AG04449 (cell line): ENCODE measurements around the gene LUC7L3.

ENCODE experiments used
- CTCF ChIA-PET: fragments of 350-600 bp; formaldehyde crosslinking; extraction: SDS; loops from one replicate; lab custom pipeline; 2021; ENCODE audit warnings: antibody characterized with exemption; lab: Yijun Ruan, JAX
- POLR2A ChIA-PET: fragments of 400-600, 350-600 bp; formaldehyde crosslinking; extraction: SDS; loops from one replicate; lab custom pipeline; 2020; ENCODE audit warnings: antibody characterized with exemption, inconsistent platforms; lab: Yijun Ruan, JAX
- DNase-seq: peaks from one replicate; pipeline ENCODE4 v3.0.0-alpha.2; 2010; ENCODE audit warnings: low read depth, low spot score
- H3K4me3 ChIP-seq: 2 replicates; pipeline ENCODE4 v1.5.1; 2011; ENCODE audit warnings: low read depth, mild to moderate bottlenecking, control low read depth, low read length
- CTCF ChIP-seq: IDR thresholded peaks from one replicate; pipeline ENCODE4 v1.5.1; 2011; ENCODE audit warnings: mild to moderate bottlenecking, moderate library complexity, low read length, control low read depth, inconsistent platforms; ENCODE audit not compliant: insufficient read depth; ENCODE audit errors: missing control alignments

Gene LUC7L3

GRCh38 chr17:50770346-50770745 lies 50.9 kb downstream of the LUC7L3 start:
- no peak overlapping the region for H3K4me3 ChIP-seq
- POLR2A ChIA-PET = no interaction called here
- CTCF ChIA-PET = interaction anchor here (2.2 kb wide), 1 partner anchor 13 kb away, joined by 22 read pairs; no protein-coding TSS in a partner anchor
- no peak for TF ChIP-seq CTCF
- DNase-seq = no peak

- POLR2A ChIA-PET = interaction anchor here (0.9 kb wide), 1 partner anchor 9 kb away, joined by 3 read pairs; no protein-coding TSS in a partner anchor
- H3K4me3 ChIP-seq = no peak overlapping the region
- no peak for DNase-seq
- TF ChIP-seq CTCF = no peak
- CTCF ChIA-PET = interaction anchor here (1.2 to 6.0 kb wide), 3 partner anchors 12 to 70 kb away, joined by 3 to 48 read pairs (median 6); no protein-coding TSS in a partner anchor
These were observed 52.8 kb downstream of the LUC7L3 start for GRCh38 chr17:50771991-50772785.

- no peak for DNase-seq
- ChIA-PET CTCF (interaction anchor here (6.0 kb wide), 1 partner anchor 10 kb away, joined by 48 read pairs; no protein-coding TSS in a partner anchor), POLR2A (no interaction called here)
- TF ChIP-seq CTCF = no peak
- no peak overlapping the region for H3K4me3 ChIP-seq
These were observed 54.9 kb downstream of the LUC7L3 start for GRCh38 chr17:50774225-50774803.

DNA sequence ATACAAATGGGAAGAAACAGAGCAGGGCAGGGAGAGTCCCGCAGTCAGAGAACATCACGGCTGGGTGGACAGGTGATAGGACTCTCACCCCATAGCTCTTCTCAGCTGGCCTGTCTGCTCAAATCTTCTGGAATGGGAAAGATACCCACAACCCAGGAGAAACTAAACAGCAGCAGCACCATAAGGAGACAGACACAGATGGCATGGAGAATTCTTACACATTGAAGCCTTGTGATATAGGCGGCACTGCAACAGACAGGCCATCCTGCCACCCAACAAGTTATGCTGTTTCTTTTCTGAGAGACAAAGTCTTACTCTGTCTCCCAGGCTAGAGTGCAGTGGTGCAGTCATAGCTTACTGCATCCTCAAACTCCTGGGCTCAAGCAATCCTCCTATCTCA lies 56.5 kb downstream of the LUC7L3 start:
- ChIA-PET POLR2A (no interaction called here), CTCF (interaction anchor here (0.9 to 6.0 kb wide), 3 partner anchors 9 to 77 kb away, joined by 4 to 48 read pairs (median 6); no protein-coding TSS in a partner anchor)
- H3K4me3 ChIP-seq = no peak overlapping the region
- no peak for TF ChIP-seq CTCF
- DNase-seq = no peak

DNA sequence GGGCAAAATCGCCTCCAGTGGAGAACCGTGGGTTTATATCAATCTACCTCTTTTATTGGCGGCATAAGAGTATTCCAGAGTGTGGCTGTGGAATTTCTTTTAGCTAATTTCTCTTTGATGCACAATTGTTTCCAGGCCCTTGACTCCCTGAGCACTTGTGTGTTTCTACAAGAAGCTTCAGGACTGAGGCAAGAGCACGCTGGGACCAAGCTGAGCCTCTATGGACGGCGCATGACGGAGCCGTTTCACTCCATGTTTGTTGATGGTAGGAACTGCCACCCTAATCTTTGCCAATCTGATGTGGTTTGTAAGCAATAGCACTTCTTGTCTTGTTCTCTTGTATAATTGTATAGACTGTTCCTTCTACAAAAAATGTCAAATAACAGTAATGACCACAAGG lies 59.1 kb downstream of the LUC7L3 start:
- no peak for DNase-seq
- TF ChIP-seq CTCF = no peak
- POLR2A ChIA-PET = no interaction called here
- CTCF ChIA-PET = interaction anchor here (1.0 to 10.7 kb wide), 4 partner anchors 9 to 227 kb away, joined by 3 to 516 read pairs (median 4); partner anchors contain the start of gene WFIKKN2
- H3K4me3 ChIP-seq = no peak overlapping the region

- DNase-seq = no peak
- H3K4me3 ChIP-seq = no peak overlapping the region
- ChIA-PET POLR2A (no interaction called here), CTCF (interaction anchor here (1.0 to 10.7 kb wide), 4 partner anchors 8 to 228 kb away, joined by 3 to 516 read pairs (median 4); partner anchors contain the start of gene WFIKKN2)
- TF ChIP-seq CTCF = no peak
These were observed 59.6 kb downstream of the LUC7L3 start for GRCh38 chr17:50778988-50779387.
